ENCODE data around the gene SLC22A2.

SLC22A2 gene

DNA sequence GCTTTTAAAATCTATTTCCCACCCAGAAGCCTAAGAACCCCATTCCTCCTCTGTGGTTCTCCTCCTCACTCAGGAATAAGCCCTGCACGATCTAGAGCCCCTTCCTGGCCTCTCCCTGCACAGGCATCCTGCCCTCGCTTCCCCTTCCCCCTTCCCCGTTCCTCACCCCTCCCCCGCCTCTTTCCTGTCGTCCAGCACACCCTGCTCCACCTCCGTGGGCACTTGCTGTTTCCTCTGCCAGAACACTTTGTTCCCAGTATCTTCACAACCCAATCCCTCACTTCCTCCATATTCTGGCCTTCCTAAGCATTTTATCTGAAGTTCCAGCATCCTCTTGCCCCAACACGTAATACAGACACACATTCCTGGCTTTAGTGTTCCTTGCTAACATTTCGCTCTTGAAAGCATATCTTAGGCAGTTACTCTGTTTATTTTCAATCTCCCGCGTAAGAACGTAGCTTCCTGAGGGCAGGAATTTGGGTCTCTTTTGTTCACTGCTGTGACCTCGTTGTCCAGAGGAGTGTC is 20.2 kb upstream of the SLC22A2 start:
- DNase-seq (ENCODE audit: insufficient read length, low spot score) (no peak), FAIRE-seq (no peak)
- no peak for TF ChIP-seq CTCF (IDR thresholded peaks at IDR 0.05; ENCODE audit: insufficient read depth, missing control alignments)

DNA sequence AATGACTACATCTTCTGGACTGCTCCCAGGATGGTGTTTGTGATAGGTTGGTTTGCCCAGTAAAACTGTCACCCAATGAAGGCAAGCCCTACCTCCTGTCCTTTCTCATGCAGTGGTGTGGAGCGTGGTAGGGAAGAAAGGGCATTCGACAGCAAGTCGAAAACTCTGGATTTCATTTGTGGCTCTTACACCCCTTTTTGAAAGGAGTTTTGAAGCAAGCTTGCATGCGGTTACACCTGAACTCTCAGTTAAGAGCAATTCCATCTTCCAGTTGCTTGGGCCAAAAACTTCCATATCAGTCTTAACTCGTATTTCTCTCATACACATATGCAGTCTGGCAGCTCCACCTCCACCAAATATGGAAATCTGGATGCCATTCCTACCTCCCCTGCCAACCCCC is 19.7 kb upstream of the SLC22A2 start:
- FAIRE-seq = no peak
- no peak for TF ChIP-seq CTCF (IDR thresholded peaks at IDR 0.05; ENCODE audit: insufficient read depth, missing control alignments)

GRCh38 chr6:160277546-160277945 is 18.9 kb upstream of the SLC22A2 start:
- TF ChIP-seq CTCF (IDR thresholded peaks at IDR 0.05; ENCODE audit: insufficient read depth, missing control alignments) = no peak
- DNase-seq (ENCODE audit: insufficient read length, low spot score) = no peak
- no peak for FAIRE-seq

More for the DNA sequence above, 19.7 kb upstream of the SLC22A2 start:
- DNase-seq (ENCODE audit: insufficient read length, low spot score) = no peak

GRCh38 chr6:160277144-160277543 is 18.5 kb upstream of the SLC22A2 start:
- no peak for DNase-seq (ENCODE audit: insufficient read length, low spot score)

DNA sequence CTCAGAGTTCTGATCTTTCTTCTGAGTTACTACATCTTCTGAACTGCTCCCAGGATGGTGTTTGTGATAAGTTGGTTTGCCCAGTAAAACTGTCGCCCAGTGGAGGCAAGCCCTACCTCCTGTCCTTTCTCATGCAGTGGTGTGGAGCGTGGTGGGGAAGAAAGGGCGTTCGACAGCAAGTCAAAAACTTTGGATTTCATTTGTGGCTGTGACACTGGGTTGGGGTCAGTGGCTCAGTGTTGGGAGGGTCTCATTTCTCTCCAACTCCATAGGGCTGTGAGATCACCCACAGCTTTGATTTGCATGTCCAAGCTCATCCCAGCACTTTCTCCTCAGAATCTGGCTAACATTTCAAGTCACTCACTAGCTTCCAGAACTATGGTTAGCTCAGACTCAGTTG is 17.5 kb upstream of the SLC22A2 start:
- no peak for DNase-seq (ENCODE audit: insufficient read length, low spot score)
- no peak for FAIRE-seq
- TF ChIP-seq CTCF (IDR thresholded peaks at IDR 0.05; ENCODE audit: insufficient read depth, missing control alignments) = no peak

More at GRCh38 chr6:160277144-160277543, 18.5 kb upstream of the SLC22A2 start:
- TF ChIP-seq CTCF (IDR thresholded peaks at IDR 0.05; ENCODE audit: insufficient read depth, missing control alignments) = no peak
- FAIRE-seq = no peak

DNA sequence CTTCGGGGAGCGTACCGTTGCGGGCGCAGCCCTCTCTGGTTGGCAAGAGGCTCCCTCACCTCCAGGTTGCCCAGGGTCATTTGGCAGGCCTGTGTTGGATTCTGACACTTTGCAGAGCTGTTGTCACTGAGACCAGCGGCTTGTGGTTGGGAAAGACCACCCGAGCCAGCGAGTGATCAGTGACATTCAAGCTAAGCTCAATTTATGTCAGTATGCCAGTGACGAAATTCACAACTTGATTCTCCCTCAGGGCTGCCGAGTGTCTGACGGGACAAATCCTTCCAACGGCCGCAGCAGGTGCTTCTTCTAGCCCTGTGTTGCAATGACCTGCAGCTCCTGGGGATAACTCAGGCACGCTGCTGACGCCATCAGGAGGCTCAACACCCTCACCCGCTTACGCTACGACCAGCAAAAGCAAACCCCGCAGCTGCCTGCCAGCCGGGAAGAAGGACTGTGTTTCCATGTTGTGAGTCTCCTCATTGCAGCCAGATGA is 16.9 kb upstream of the SLC22A2 start:
- DNase-seq (ENCODE audit: insufficient read length, low spot score) = no peak
- no peak for FAIRE-seq

More for the DNA sequence above, 16.9 kb upstream of the SLC22A2 start:
- TF ChIP-seq CTCF (IDR thresholded peaks at IDR 0.05; ENCODE audit: insufficient read depth, missing control alignments) = no peak
